Stimulated activated CD4-positive, alpha-beta T cell treated with anti-CD3 and anti-CD28 coated beads, Interleukin-1b, Interleukin-23, amount 100 ng/mL, for 48 hours (primary cell): Measurements from ENCODE around the gene G6PD.
"Not testable (repeated sequence)": the region's sequence is repeated elsewhere in the genome, so short reads cannot be mapped to it uniquely, and the experiment has no call there.

Source experiments
- DNase-seq: peaks from one replicate; pipeline ENCODE4 v3.0.0-alpha.2; 2020

Gene G6PD

DNA sequence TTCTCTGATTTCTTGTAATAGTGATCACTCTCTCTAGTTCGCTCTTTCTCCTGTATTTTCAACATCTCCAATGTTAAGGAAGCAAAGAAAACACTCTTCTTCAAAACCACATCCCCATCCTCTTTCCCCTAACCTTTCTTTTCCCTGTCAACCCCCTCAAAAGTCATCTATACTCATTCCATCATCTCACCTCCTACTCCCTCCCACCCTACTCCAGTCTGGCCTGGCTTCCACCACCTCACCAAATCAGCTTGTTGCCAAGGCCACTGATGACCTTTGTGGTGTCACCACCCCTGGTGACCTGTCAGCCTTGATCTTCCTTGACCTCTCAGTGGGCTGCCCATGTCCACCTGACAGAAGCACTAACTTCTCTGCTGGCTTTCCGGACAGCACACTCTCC lies 32.9 kb downstream of the G6PD start:
- DNase-seq: no peak

- no peak for DNase-seq
Measured at GRCh38 chrX:154512879-154513553, 33.6 kb downstream of the G6PD start.

DNA sequence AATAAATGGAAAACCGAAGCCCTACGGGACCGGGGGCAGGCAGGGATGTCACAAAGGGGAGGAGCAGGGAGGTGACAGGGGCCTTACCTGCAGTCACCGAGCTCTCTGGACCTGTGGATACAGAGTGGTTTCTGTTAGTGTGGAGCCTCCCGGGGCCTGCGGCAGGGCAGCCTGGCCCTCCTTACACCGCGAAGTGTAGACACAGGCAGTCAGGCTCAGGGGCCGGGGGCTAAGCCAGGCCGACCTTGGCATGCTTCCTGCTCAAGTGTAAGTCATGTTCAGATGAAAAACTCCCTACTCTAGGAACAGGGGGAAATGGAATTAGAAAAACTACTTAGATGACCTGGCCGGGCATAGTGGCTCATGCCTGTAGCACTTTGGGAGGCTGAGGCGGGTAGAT lies 34.9 kb downstream of the G6PD start:
- no peak for DNase-seq

DNA sequence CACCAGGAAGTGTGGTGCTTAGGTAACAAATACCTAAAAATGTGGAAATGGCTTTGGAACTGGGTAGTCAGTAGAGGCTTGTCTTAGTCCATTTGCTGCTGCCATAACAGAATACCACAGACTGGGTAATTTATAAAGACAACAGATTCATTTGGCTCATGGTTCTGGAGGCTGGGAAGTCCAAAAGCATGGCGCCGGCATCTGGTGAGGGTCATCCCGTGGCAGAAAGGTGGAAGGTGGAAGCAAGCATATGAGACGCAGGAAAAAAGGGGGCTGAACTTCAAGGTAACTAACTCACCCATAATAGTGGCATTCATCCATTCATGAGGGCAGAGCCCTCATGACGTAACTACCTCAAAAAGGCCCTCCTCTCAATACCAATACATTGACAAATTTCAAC lies 37.2 kb downstream of the G6PD start:
- no peak for DNase-seq

DNA sequence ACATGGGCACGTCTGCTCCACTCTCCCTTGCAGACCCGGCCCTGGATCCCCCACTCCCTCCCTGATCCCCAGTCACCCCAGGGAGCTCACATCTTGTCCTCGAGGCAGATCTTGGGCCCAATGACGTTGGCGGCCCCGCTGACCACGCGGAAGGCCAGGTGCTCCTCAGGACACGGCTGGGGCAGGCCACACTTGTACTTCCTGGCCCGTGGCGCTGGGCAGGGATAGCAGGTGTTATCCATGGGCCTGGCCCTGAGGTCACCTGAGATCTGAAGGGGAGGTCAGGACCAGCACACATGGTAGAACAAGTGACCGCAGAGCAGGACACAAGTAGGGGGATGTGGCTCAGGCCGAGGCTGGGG lies 38.3 kb downstream of the G6PD start:
- no peak for DNase-seq

DNA sequence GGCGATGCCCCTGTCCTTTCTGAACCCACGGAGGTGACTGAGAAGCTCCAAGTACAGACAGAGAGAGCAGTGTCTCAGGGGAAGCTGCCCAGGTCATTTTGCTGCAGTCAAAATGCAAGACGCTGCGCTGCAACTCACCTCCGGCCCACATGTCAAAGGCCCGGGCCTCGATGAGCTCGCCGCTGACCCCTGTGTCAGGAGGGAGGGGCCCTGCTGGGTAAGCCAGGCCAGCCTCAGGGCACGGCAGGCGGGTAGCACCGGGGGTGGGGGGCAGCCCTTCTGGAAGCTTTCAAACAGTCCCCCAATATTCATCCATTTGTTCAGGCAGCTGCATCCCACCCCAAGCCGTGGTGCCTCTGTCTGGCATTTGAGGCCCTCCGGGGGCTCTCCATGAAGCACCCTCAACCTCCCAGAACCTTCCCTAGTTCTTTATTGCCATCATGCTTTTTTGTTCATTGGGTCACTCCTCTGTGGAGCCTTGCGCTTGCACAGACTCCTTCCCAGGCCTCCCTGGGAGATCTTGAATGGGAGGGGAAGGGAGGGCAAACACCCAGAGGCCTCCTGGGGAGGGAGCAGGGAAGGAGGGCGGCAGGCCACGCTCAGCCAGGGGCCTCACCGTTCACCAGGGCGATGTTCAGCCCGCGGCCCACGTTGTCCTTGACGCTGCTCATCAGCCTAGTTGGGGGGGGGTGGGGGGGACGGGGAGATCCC lies 38.8 kb downstream of the G6PD start:
- DNase-seq: no peak

- DNase-seq: no peak
Measured at GRCh38 chrX:154506483-154507332, 39.9 kb downstream of the G6PD start.

- no peak for DNase-seq
Measured at GRCh38 chrX:154505734-154506133, 40.9 kb downstream of the G6PD start.

DNA sequence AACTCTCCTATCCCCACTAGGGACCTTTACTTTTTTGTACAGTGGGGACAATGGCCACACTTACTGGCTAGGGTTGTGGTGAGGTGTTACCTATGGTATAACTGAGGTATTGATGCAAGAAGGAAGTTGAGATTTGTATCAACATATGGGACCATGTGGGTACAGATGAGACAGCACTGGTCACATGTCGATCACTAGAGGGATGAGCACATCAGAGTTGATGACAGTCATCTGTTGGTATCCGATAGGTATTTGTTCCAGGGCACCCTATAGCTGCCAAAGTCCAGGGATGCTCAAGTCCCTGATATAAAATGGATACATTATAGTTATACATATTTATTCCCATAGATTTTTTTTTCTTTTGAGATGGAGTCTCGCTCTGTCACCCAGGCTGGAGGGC lies 43.7 kb downstream of the G6PD start:
- DNase-seq: no peak

GRCh38 chrX:154502098-154502497 lies 44.5 kb downstream of the G6PD start:
- no peak for DNase-seq

DNA sequence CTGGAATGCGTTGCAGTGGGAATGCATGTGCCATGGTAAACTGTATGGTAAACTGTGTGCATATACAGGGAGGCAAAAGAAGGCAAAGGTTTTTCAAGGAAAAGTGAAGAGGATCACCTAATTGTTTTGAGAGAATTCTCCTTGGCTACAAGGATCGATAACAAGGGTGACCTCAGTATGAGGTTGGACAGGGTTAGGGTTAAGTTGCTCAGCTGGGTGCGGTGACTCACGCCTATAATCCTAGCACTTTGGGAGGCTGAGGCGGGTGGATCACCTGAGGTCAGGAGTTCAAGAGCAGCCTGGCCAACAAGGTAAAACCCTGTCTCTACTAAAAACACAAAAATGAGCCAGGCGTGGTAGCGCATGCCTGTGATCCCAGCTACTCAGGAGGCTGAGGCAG lies 45.2 kb downstream of the G6PD start:
- not testable (repeated sequence) for DNase-seq

GRCh38 chrX:154496591-154497137 lies 50.0 kb downstream of the G6PD start:
- DNase-seq: not testable (repeated sequence)

DNA sequence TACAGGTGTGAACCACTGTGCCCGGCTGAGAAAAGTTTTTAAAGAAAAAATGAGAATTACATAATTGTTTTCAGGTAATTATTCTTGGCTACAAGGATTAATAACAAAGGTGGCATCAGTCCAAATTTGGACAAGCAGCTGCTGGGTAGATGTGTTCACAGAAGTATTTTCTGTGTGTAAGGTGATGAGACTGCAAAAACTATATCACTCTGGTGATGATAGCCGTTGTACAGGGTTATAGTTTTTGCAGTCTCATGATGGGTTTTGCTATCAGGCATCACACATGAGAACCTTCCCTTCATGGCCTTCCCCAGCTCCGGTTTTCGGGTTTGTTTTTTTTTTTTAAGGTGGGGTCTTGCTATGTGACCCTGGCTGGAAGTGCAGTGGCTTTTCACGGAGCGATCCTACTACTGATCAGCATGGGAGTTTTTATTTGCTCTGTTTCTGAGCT lies 51.1 kb downstream of the G6PD start:
- no peak for DNase-seq

- DNase-seq: no peak
Measured at GRCh38 chrX:154494715-154495114, 51.9 kb downstream of the G6PD start.

- DNase-seq: peak; percentile 91
Measured at GRCh38 chrX:154490414-154491083, 56.1 kb downstream of the G6PD start, which contains the start of gene SLC10A3. SLC10A3 (minus strand) TSS chrX:154490629; CDS start chrX:154488940, 1,689 bp downstream.

GRCh38 chrX:154490021-154490413 lies 56.6 kb downstream of the G6PD start:
- peak; percentile 16 for DNase-seq

DNA sequence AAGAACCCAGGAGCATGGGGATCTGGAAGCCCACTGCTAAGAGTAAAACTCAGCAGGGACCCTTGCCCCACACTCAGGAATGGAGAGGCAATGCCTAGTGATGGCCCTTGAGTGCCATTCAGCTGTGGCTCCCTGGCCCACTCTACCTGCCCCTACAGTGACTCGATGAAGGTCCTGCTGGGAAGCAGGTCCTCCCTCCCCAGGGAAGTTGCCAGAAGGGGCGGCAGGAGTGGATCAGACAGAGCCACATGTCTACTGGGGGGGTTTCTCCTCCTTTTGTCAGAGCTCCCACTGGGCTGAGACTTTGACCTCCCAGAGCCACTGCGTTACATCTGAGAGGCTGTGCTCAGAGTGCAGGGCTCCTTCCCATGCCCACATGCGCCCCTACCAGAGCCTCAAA lies 57.5 kb downstream of the G6PD start:
- DNase-seq: no peak

- no peak for DNase-seq
Measured at GRCh38 chrX:154488336-154489075, 58.1 kb downstream of the G6PD start.

- DNase-seq: no peak
Measured at GRCh38 chrX:154487518-154488290, 58.9 kb downstream of the G6PD start.

GRCh38 chrX:154486396-154487207 lies 60.0 kb downstream of the G6PD start, which contains the start of gene UBL4A:
UBL4A (minus strand) TSS chrX:154486615; CDS start chrX:154486584, 31 bp downstream.
- DNase-seq: peak; percentile 21
